ENCODE data around the gene TMEM117. TPM values are rescaled to one million over a fixed set of nuclear protein-coding genes. Genes with fewer than 3 reads are reported as not detected.
A peak's percentile ranks its signal among the peaks of the same experiment; 100 is the strongest.
"Not testable (repeated sequence)": the region's sequence is repeated elsewhere in the genome, so short reads cannot be mapped to it uniquely, and the experiment has no call there.

The TMEM117 gene
- total RNA-seq, 1 donor from 2014 or later = 20.6 TPM

GRCh38 chr12:44377443-44378187, 541.7 kb downstream of the TMEM117 start:
- DNase-seq (ENCODE audit: low read depth) = no peak

GRCh38 chr12:44379113-44379512, 543.2 kb downstream of the TMEM117 start:
- not testable (repeated sequence) for DNase-seq (ENCODE audit: low read depth)

GRCh38 chr12:44379831-44380230, 544.0 kb downstream of the TMEM117 start:
- DNase-seq (ENCODE audit: low read depth) = no peak

GRCh38 chr12:44380861-44381260, 545.0 kb downstream of the TMEM117 start:
- DNase-seq (ENCODE audit: low read depth) = no peak

- DNase-seq (ENCODE audit: low read depth) = no peak
These were observed 545.5 kb downstream of the TMEM117 start for GRCh38 chr12:44381341-44381740.

GRCh38 chr12:44384136-44384535, 548.3 kb downstream of the TMEM117 start:
- no peak for DNase-seq (ENCODE audit: low read depth)

GRCh38 chr12:44385964-44386363, 550.1 kb downstream of the TMEM117 start:
- DNase-seq (ENCODE audit: low read depth) = no peak

GRCh38 chr12:44387581-44387980, 551.7 kb downstream of the TMEM117 start:
- DNase-seq (ENCODE audit: low read depth) = no peak

- DNase-seq (ENCODE audit: low read depth) = no peak
These were observed 553.2 kb downstream of the TMEM117 start for GRCh38 chr12:44389038-44389437.

GRCh38 chr12:44389896-44390295, 554.0 kb downstream of the TMEM117 start:
- DNase-seq (ENCODE audit: low read depth) = no peak

- no peak for DNase-seq (ENCODE audit: low read depth)
These were observed 561.8 kb downstream of the TMEM117 start for GRCh38 chr12:44397631-44398030.

- no peak for DNase-seq (ENCODE audit: low read depth)
These were observed 567.3 kb downstream of the TMEM117 start for GRCh38 chr12:44403185-44403584.

GRCh38 chr12:44405297-44405696, 569.4 kb downstream of the TMEM117 start:
- DNase-seq (ENCODE audit: low read depth) = peak; percentile 3

GRCh38 chr12:44422559-44422958, 586.7 kb downstream of the TMEM117 start:
- DNase-seq (ENCODE audit: low read depth) = no peak

GRCh38 chr12:44428825-44429224, 592.9 kb downstream of the TMEM117 start:
- no peak for DNase-seq (ENCODE audit: low read depth)

- no peak for DNase-seq (ENCODE audit: low read depth)
These were observed 595.9 kb downstream of the TMEM117 start for GRCh38 chr12:44431647-44432343.

GRCh38 chr12:44433659-44434058, 597.8 kb downstream of the TMEM117 start:
- no peak for DNase-seq (ENCODE audit: low read depth)

- no peak for DNase-seq (ENCODE audit: low read depth)
These were observed 600.9 kb downstream of the TMEM117 start for GRCh38 chr12:44436756-44437155.

Other genes starting within 250 kb of the TMEM117 start
- gene PUS7L, start 77.3 kb upstream of the TMEM117 start, total RNA-seq = 27.1 and 31.3 TPM in 2 replicates
- gene IRAK4, start 77.1 kb upstream of the TMEM117 start, total RNA-seq = 19.4 and 19.9 TPM in 2 replicates
- 155 and 335 TPM in 2 replicates for gene TWF1, start 29.8 kb upstream of the TMEM117 start, total RNA-seq

Data from renal cortical epithelial cell (primary cell).